Right atrium auricular region (tissue), 2 donors: ENCODE data around the gene SRMS. TPM values are rescaled to one million over a fixed set of nuclear protein-coding genes. Genes with fewer than 3 reads are reported as not detected.
"Not testable (repeated sequence)": the region's sequence is repeated elsewhere in the genome, so short reads cannot be mapped to it uniquely, and the experiment has no call there.

Experiments used
- DNase-seq: peaks from one replicate; pipeline ENCODE4 v3.0.0-alpha.2; 2019; ENCODE audit warnings: low spot score
- H3K27ac ChIP-seq, 2 donors: fragments of 200-600 bp; sonication (generic); 1 replicate in 1 of 2; 2 replicates in 1 of 2; pipeline ENCODE4 v1.5.1; 2016 to 2019
- H3K27me3 ChIP-seq, 2 donors: fragments of 200-600 bp; sonication (generic); one replicate each; pipeline versions ENCODE4 v1.5.1 to v1.6.0; 2017 to 2019
- H3K36me3 ChIP-seq: fragments of 200-600 bp; sonication (generic); one replicate; pipeline ENCODE4 v1.5.1; 2016
- H3K4me1 ChIP-seq, 2 donors: fragments of 200-600 bp; sonication (generic); one replicate each; pipeline versions ENCODE4 v1.5.1 to v1.6.0; 2017 to 2019
- H3K4me3 ChIP-seq, 2 donors: fragments of 200-600 bp; sonication (generic); 1 replicate in 1 of 2; 2 replicates in 1 of 2; pipeline ENCODE4 v1.5.1; 2017 to 2019; ENCODE audit warnings: mild to moderate bottlenecking in 1 of 2, moderate library complexity in 1 of 2
- H3K9me3 ChIP-seq, 2 donors: fragments of 200-600 bp; sonication (generic); one replicate each; pipeline ENCODE4 v1.5.1; 2019
- CTCF ChIP-seq, 2 donors: fragments of 200-600 bp; sonication (generic); IDR thresholded peaks; one replicate each; pipeline ENCODE4 v1.5.1; 2019; ENCODE audit warnings: antibody characterized with exemption in 2 of 2
- total RNA-seq, 2 donors: library from RNA; depleted of rRNA; stranded (reverse); fragments of >200 nt; gene quantifications; one replicate each; pipeline ENCODE4 v1.1.0, GENCODE V29; 2016

Gene SRMS
- total RNA-seq, 2 donors from 2014 or later, result not detected

- Histone ChIP-seq H3K27me3 (no peaks in the 10 kb centered on the region), H3K36me3 (peaks cover 60% of the 10 kb centered on the region), H3K4me3 (no peak overlapping the region), H3K27ac (no peak overlapping the region), H3K9me3 (no peaks in the 10 kb centered on the region), H3K4me1 (no peaks in the 10 kb centered on the region)
- no peak for TF ChIP-seq CTCF (IDR thresholded peaks at IDR 0.05)
- DNase-seq, result no peak
These were observed 12.8 kb upstream of the SRMS start for GRCh38 chr20:63560333-63560805.

GRCh38 chr20:63559485-63560332, 12.2 kb upstream of the SRMS start:
- H3K9me3 ChIP-seq, H3K27ac ChIP-seq, H3K27me3 ChIP-seq, DNase-seq, H3K4me1 ChIP-seq, H3K4me3 ChIP-seq: not testable (repeated sequence)
- H3K36me3 ChIP-seq, result peaks cover 54% of the 10 kb centered on the region

GRCh38 chr20:63558804-63559484, 11.4 kb upstream of the SRMS start:
- Histone ChIP-seq H3K4me3 (no peak overlapping the region), H3K36me3 (peaks cover 47% of the 10 kb centered on the region), H3K27me3 (no peaks in the 10 kb centered on the region), H3K27ac (no peak overlapping the region), H3K9me3 (no peaks in the 10 kb centered on the region), H3K4me1 (peaks cover 0 to 8% of the 10 kb centered on the region in 2 donors)
- DNase-seq, result no peak
- no peak for TF ChIP-seq CTCF (IDR thresholded peaks at IDR 0.05)

- no peak overlapping the region for H3K4me3 ChIP-seq
- no peak for TF ChIP-seq CTCF (IDR thresholded peaks at IDR 0.05)
These were observed 9.9 kb upstream of the SRMS start for GRCh38 chr20:63557481-63557891.

GRCh38 chr20:63556873-63557478, 9.4 kb upstream of the SRMS start:
- Histone ChIP-seq H3K4me1 (peaks cover 0 to 19% of the 10 kb centered on the region in 2 donors), H3K36me3 (peaks cover 27% of the 10 kb centered on the region), H3K27ac (no peak overlapping the region), H3K4me3 (no peak overlapping the region), H3K27me3 (no peaks in the 10 kb centered on the region), H3K9me3 (no peaks in the 10 kb centered on the region)
- TF ChIP-seq CTCF (IDR thresholded peaks at IDR 0.05), result no peak
- no peak for DNase-seq

More at GRCh38 chr20:63557481-63557891, 9.9 kb upstream of the SRMS start:
- Histone ChIP-seq H3K36me3 (peaks cover 32% of the 10 kb centered on the region), H3K9me3 (no peaks in the 10 kb centered on the region), H3K27ac (no peak overlapping the region), H3K4me1 (peaks cover 0 to 19% of the 10 kb centered on the region in 2 donors), H3K27me3 (no peaks in the 10 kb centered on the region)
- DNase-seq, result no peak
